H9 (cell line): ENCODE results near the gene ACSL4. TPM values are rescaled to one million over a fixed set of nuclear protein-coding genes. Genes with fewer than 3 reads are reported as not detected.

ENCODE experiments used
- DNase-seq: peaks from one replicate; pipeline ENCODE4 v3.0.0-alpha.2; 2017
- H2AFZ ChIP-seq: one replicate; pipeline ENCODE4 v1.6.1; 2013; ENCODE audit warnings: mild to moderate bottlenecking, low read length, control low read depth, moderate library complexity
- H2AK5ac ChIP-seq: 2 replicates; pipeline ENCODE4 v1.6.1; 2013; ENCODE audit warnings: low read length, control low read depth, mixed read lengths; ENCODE audit not compliant: insufficient read length
- H2BK120ac ChIP-seq: one replicate; pipeline ENCODE4 v1.6.1; 2013; ENCODE audit warnings: low read depth, mild to moderate bottlenecking, low read length, control low read depth, inconsistent platforms; ENCODE audit not compliant: poor library complexity, severe bottlenecking
- H2BK12ac ChIP-seq: 2 replicates; pipeline ENCODE4 v1.6.1; 2013; ENCODE audit warnings: low read length, control low read depth, mixed read lengths, low read depth; ENCODE audit not compliant: insufficient read length
- H2BK15ac ChIP-seq: 2 replicates; pipeline ENCODE4 v1.6.1; 2013; ENCODE audit warnings: low read depth, low read length, control low read depth
- H2BK20ac ChIP-seq: one replicate; pipeline ENCODE4 v1.6.1; 2013; ENCODE audit warnings: low read depth, mild to moderate bottlenecking, low read length, control low read depth, inconsistent platforms; ENCODE audit not compliant: poor library complexity, severe bottlenecking
- H2BK5ac ChIP-seq: 2 replicates; pipeline ENCODE4 v1.6.1; 2013; ENCODE audit warnings: low read length, control low read depth, mixed read lengths; ENCODE audit not compliant: insufficient read length
- H3K14ac ChIP-seq: 2 replicates; pipeline ENCODE4 v1.6.1; 2013; ENCODE audit warnings: low read length, control low read depth; ENCODE audit not compliant: insufficient read depth
- H3K18ac ChIP-seq: 2 replicates; pipeline ENCODE4 v1.6.1; 2013; ENCODE audit warnings: low read depth, mild to moderate bottlenecking, mixed read lengths, low read length, control low read depth; ENCODE audit not compliant: insufficient read length
- H3K23ac ChIP-seq: 2 replicates; pipeline ENCODE4 v1.6.1; 2013; ENCODE audit warnings: low read length, control low read depth, mixed read lengths, low read depth; ENCODE audit not compliant: insufficient read length
- H3K23me2 ChIP-seq: 2 replicates; pipeline ENCODE4 v1.6.1; 2013; ENCODE audit warnings: low read depth, mild to moderate bottlenecking, mixed read lengths, low read length, control low read depth; ENCODE audit not compliant: insufficient read length, poor library complexity, severe bottlenecking
- H3K27ac ChIP-seq: 2 replicates; pipeline ENCODE4 v1.5.1; 2013; ENCODE audit warnings: low read length, control low read depth, mixed read lengths, low read depth; ENCODE audit not compliant: insufficient read length
- H3K27me3 ChIP-seq: 2 replicates; pipeline ENCODE4 v1.6.1; 2013; ENCODE audit warnings: low read length, control low read depth, inconsistent platforms; ENCODE audit not compliant: insufficient read depth
- H3K4ac ChIP-seq: 2 replicates; pipeline ENCODE4 v1.6.1; 2013; ENCODE audit warnings: low read depth, mild to moderate bottlenecking, control low read depth, inconsistent platforms, low read length, moderate library complexity
- H3K4me1 ChIP-seq: 2 replicates; pipeline ENCODE4 v1.6.1; 2013; ENCODE audit warnings: low read length, control low read depth, inconsistent platforms; ENCODE audit not compliant: insufficient read depth
- H3K4me2 ChIP-seq: 2 replicates; pipeline ENCODE4 v1.6.1; 2013; ENCODE audit warnings: low read length, control low read depth, mixed read lengths; ENCODE audit not compliant: insufficient read length, insufficient read depth
- H3K56ac ChIP-seq: 2 replicates; pipeline ENCODE4 v1.6.1; 2013; ENCODE audit warnings: low read depth, mild to moderate bottlenecking, mixed read lengths, low read length, control low read depth; ENCODE audit not compliant: insufficient read length
- H3K79me1 ChIP-seq: 2 replicates; pipeline ENCODE4 v1.6.1; 2013; ENCODE audit warnings: low read depth, mild to moderate bottlenecking, moderate library complexity, low read length, control low read depth, inconsistent platforms; ENCODE audit not compliant: insufficient read depth, poor library complexity, severe bottlenecking
- H3K79me2 ChIP-seq: 2 replicates; pipeline ENCODE4 v1.6.1; 2013; ENCODE audit warnings: low read length, control low read depth, inconsistent platforms; ENCODE audit not compliant: insufficient read depth
- H3K9ac ChIP-seq: 2 replicates; pipeline ENCODE4 v1.6.1; 2013; ENCODE audit warnings: low read length, control low read depth, mixed read lengths; ENCODE audit not compliant: insufficient read length; ENCODE audit errors: extremely low read depth
- H3K9me3 ChIP-seq: one replicate; pipeline ENCODE4 v1.6.1; 2013; ENCODE audit warnings: low read depth, low read length, inconsistent platforms; ENCODE audit not compliant: control insufficient read depth
- H3T11ph ChIP-seq: one replicate; pipeline ENCODE4 v1.6.1; 2013; ENCODE audit warnings: mild to moderate bottlenecking, low read length, control low read depth, inconsistent platforms
- H4K20me1 ChIP-seq: one replicate; pipeline ENCODE4 v1.6.1; 2013; ENCODE audit not compliant: control insufficient read depth, insufficient read length, insufficient read depth
- H4K5ac ChIP-seq: 2 replicates; pipeline ENCODE4 v1.6.1; 2013; ENCODE audit warnings: low read depth, mild to moderate bottlenecking, mixed read lengths, low read length, control low read depth; ENCODE audit not compliant: insufficient read length
- H4K8ac ChIP-seq: replicated peaks from 2 replicates; pipeline ENCODE4 v1.6.1; 2013; ENCODE audit warnings: low read length, control low read depth, mixed read lengths, low read depth; ENCODE audit not compliant: insufficient read length
- H4K91ac ChIP-seq: 2 replicates; pipeline ENCODE4 v1.6.1; 2013; ENCODE audit warnings: low read depth, mild to moderate bottlenecking, moderate library complexity, mixed read lengths, low read length, control low read depth; ENCODE audit not compliant: insufficient read length
- H3K27ac Mint-ChIP-seq, 3 experiments: 2 replicates in 2 of 3; 3 replicates in 1 of 3; pipeline ENCODE4 v1.8.0; 2020 to 2021; ENCODE audit warnings: mixed read lengths in 3 of 3, mild to moderate bottlenecking in 1 of 3, moderate library complexity in 1 of 3
- H3K27me3 Mint-ChIP-seq: 2 replicates; pipeline ENCODE4 v1.8.0; 2021; ENCODE audit warnings: low read depth, mild to moderate bottlenecking, moderate library complexity, mixed read lengths
- H3K36me3 Mint-ChIP-seq, 3 experiments: 2 replicates in 2 of 3; 3 replicates in 1 of 3; pipeline ENCODE4 v1.8.0; 2020 to 2021; ENCODE audit warnings: low read depth in 3 of 3, mixed read lengths in 3 of 3; ENCODE audit not compliant: insufficient read depth in 1 of 3
- H3K4me1 Mint-ChIP-seq, 2 experiments: 2 replicates each; pipeline ENCODE4 v1.8.0; 2020; ENCODE audit warnings: mixed read lengths in 2 of 2
- H3K4me3 Mint-ChIP-seq, 2 experiments: 2 replicates in 1 of 2; 3 replicates in 1 of 2; pipeline ENCODE4 v1.8.0; 2020 to 2021; ENCODE audit warnings: mild to moderate bottlenecking in 2 of 2, mixed read lengths in 2 of 2, moderate library complexity in 1 of 2
- H3K9me3 Mint-ChIP-seq, 2 experiments: 2 replicates in 1 of 2; 3 replicates in 1 of 2; pipeline ENCODE4 v1.8.0; 2020; ENCODE audit warnings: mild to moderate bottlenecking in 2 of 2, mixed read lengths in 2 of 2, moderate library complexity in 1 of 2
- WGBS: extraction: QIAGEN DNeasy Blood & Tissue Kit; methylation state at CpG from one replicate; pipeline ENCODE4 v1.1.7; 2013; ENCODE audit warnings: missing lambda C conversion rate, low lambda C conversion rate, mixed read lengths; ENCODE audit not compliant: insufficient read length; ENCODE audit errors: extremely low coverage; 5-methylcytosine and 5-hydroxymethylcytosine counted together
- total RNA-seq: library from RNA; stranded (reverse); gene quantifications from 2 replicates; pipeline ENCODE4 v1.2.1, GENCODE V29; 2021
- TF ChIP-seq, protein P1 (sequence below): fragments of 200-600 bp; sonication (generic); conservative IDR thresholded peaks from 3 replicates; pipeline ENCODE4 v1.8.0; 2021; ENCODE audit warnings: antibody characterized with exemption, mild to moderate bottlenecking

The ACSL4 gene
- total RNA-seq, 1 experiment from 2014 or later = 41.6 TPM

DNA sequence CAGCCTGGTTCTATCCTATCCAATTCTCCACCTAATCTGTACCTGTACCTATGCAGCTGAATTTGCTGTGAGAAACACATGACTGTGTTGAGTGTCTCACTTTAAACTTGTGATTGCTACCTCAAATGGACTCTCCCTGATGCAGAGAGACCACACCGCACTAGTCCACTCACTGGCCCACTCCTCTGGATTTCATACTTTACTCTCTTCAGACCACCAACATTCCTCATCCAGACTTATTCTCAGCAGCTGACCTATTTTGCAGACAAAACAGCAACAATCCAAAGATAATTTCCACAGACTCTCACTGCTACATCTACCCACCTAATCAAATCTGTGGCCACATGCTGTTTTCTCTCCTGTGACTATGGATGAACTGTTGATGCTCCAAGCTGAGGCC lies 45.2 kb downstream of the ACSL4 start:
- no peak overlapping the region for H3K4ac ChIP-seq
- no peaks in the 10 kb centered on the region for H3K4me1 Mint-ChIP-seq
- no peaks in the 10 kb centered on the region for H3K79me1 ChIP-seq
- no peak overlapping the region for H3K56ac ChIP-seq
- no peak overlapping the region for H3K18ac ChIP-seq
- TF ChIP-seq, protein P1, sequence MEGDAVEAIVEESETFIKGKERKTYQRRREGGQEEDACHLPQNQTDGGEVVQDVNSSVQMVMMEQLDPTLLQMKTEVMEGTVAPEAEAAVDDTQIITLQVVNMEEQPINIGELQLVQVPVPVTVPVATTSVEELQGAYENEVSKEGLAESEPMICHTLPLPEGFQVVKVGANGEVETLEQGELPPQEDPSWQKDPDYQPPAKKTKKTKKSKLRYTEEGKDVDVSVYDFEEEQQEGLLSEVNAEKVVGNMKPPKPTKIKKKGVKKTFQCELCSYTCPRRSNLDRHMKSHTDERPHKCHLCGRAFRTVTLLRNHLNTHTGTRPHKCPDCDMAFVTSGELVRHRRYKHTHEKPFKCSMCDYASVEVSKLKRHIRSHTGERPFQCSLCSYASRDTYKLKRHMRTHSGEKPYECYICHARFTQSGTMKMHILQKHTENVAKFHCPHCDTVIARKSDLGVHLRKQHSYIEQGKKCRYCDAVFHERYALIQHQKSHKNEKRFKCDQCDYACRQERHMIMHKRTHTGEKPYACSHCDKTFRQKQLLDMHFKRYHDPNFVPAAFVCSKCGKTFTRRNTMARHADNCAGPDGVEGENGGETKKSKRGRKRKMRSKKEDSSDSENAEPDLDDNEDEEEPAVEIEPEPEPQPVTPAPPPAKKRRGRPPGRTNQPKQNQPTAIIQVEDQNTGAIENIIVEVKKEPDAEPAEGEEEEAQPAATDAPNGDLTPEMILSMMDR = no peak
- no peak overlapping the region for H3K14ac ChIP-seq
- H4K20me1 ChIP-seq = no peaks in the 10 kb centered on the region
- H2AK5ac ChIP-seq = no peak overlapping the region
- no peak for DNase-seq
- H2BK20ac ChIP-seq = no peak overlapping the region
- H3K4me2 ChIP-seq = no peak overlapping the region
- H3K4me3 Mint-ChIP-seq = no peak overlapping the region
- H3K9me3 Mint-ChIP-seq = no peaks in the 10 kb centered on the region
- no peak overlapping the region for H3K27ac ChIP-seq
- no CpG with 5 or more reads among the region's 1 CpG for WGBS
- no peak overlapping the region for H3T11ph ChIP-seq
- no peak overlapping the region for H4K91ac ChIP-seq
- no peak overlapping the region for H2BK120ac ChIP-seq
- H3K27ac Mint-ChIP-seq = no peak overlapping the region
- H3K23ac ChIP-seq = no peak overlapping the region
- no peak overlapping the region for H2BK5ac ChIP-seq
- H3K27me3 Mint-ChIP-seq = no peaks in the 10 kb centered on the region
- H2BK12ac ChIP-seq = no peak overlapping the region
- H4K5ac ChIP-seq = no peak overlapping the region
- H3K4me1 ChIP-seq = no peaks in the 10 kb centered on the region
- H3K36me3 Mint-ChIP-seq = no peaks in the 10 kb centered on the region
- H3K9ac ChIP-seq = no peak overlapping the region
- H2AFZ ChIP-seq = no peak overlapping the region
- H2BK15ac ChIP-seq = no peak overlapping the region
- no peak overlapping the region for H4K8ac ChIP-seq
- no peaks in the 10 kb centered on the region; the same call in 1 of the 2 replicates for H3K79me2 ChIP-seq
- H3K23me2 ChIP-seq = no peaks in the 10 kb centered on the region
- no peaks in the 10 kb centered on the region for H3K9me3 ChIP-seq
- H3K27me3 ChIP-seq = no peaks in the 10 kb centered on the region
